ENCODE data around the gene ZNF652.

The ZNF652 gene

DNA sequence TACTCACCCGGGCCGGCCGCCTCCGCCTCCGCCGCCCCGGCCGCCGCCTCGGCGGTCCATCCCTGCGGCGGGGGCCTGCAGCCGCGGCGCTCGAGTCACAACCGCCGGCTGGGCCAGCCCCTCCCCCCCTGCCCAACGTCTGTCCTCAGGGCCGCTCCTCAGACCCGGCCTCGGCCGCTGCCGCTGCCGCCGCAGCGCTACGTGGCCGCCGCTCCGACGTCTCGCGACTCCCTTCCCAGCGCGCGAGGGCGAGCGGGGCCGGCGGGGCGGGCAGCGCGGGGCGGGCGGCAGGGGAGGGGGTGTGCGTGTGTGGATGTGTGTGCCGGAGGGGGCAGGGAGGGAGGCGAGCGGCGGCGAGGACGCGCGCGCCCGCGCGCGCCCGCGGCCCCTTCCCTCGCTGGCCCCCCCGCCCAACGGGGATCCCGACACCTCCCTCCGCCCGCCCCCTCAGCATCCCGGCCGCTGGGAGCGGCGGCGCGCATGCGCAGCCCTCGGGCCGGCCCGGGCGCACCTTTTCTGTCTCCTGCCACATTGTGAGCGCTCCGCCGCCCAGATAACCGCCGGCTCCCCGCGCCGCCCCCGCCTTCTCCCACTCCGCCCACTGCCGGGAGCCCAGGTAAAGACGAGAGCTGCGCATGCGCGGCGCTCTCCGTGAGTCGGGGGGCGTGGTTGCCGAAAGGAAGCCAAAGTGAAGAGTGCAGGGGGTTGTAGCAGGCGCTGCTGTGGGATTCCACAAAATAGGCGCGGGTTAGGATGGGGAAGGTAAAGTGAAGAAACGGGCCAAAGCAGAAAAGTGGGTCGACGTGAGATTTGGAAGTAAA, at the start of gene ZNF652:
TSS of gene ZNF652 (minus strand) at position 349 of the 821 bp plus-strand sequence. CDS start 44,525 bp downstream, outside the sequence.
- peak; percentile 89 for DNase-seq

DNA sequence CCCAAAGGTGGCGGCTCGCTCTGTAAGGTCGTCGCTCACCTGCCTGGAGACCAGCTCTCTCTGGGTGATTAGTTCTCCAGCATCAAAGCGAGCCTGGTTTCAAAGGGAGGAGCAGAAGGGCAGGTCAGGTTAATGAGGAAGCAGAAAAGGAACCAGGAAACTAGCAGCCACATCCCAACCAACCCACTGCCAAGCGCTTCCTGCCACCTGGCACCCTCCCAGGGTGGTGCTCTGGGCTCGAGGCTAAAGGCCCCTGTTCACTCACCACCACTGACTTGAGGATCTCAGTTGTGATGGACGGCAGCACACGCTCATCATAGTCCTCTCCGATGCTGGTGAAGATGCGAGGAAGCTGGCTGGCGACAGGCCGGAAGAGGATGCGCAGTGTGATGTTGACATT, 47.0 kb upstream of the ZNF652 start:
- DNase-seq, result no peak

DNA sequence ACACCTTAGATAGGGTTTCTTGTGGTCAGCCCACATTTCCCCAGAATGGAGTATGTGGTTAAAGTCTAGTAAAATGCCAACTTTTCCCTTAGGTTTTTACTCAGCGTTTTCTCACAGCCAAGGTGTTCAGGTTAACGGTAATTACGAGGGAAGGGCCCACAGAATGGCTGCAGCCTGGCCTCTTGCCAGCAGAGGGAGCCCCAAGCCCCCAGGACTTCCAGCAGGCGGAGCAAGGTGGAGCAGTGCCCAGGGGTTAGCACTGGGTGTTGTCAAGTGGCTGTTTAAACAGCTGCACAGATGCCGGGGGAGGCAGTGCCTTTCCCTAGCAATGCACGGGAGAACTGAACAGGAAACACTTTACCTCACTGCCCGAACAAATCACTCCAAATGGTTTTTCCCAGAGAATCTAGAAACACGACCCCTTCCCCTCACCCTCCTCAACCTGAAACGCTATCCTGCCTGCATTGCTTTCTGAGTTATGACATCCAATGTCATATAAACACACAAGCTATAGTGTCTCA, 46.0 kb upstream of the ZNF652 start:
- DNase-seq, result peak; percentile 46

DNA sequence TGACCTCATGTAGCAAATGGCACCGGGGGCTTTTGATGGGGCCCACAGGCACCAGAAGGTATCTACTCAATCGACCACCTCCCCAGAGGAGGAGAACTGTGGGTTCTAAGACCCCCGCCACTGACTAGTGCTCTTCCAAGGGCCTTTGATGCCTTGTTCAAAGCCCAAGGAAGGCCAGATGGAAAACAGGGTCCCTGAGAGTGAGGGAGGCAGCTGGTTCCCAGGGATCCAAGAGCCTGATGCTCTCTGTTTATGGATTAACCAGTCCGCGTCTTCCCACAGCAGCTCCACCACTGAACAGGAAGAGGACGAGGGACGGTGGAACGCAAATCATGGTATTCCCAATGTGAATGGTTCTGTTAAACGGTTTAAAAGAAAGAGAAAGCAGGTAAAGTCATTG, 45.0 kb upstream of the ZNF652 start:
- no peak for DNase-seq

DNA sequence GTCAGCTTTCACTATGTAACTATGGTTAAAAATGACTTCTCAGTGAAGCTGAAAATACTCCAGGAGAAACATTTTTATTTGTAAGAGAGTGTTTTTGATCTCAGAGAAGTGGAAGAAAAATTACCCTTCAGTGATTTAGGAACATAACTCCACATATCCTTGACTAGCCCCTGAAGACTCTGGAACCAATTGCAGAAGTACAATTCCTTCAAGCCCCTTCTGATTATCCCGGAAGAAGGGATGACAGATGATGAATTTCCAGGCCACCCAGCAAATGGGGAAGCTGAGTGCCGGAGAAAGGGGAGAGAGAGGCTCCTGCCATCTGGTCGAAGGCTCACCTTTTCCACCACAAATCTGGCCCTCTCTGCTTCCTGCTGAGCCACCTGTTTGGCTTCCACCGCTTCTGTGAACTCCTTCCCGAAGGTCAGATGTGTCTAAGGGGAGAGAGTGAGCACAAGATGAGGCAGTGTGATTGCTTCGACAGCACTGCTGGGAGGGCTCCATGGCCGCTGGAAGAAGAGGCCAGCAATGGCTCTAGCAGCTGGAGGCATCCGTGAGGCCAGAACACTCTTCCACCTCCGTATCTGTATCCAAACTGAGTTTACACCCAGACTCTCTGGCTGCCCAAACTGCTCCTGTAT, 44.5 kb upstream of the ZNF652 start:
- no peak for DNase-seq

DNA sequence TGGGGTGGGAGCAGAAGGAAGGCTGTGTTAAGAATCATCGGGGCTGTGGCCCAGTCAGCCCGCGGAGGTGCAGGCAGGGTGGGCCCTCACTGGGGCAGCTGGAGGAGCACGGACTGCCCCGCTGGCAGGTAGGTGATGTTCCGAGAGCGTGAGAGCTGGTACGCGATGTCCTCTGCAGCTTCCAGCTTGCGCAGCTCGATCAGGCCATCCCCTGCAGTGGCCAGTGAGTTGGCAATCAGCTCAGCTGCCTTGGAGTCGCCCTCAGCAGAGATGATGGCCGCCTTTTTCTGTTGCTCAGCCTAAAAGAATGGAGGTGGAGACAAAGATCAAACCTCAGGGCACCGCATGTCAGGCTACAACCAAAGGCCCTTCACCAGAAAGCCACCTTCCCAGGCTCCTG, 42.9 kb upstream of the ZNF652 start:
- DNase-seq, result no peak

DNA sequence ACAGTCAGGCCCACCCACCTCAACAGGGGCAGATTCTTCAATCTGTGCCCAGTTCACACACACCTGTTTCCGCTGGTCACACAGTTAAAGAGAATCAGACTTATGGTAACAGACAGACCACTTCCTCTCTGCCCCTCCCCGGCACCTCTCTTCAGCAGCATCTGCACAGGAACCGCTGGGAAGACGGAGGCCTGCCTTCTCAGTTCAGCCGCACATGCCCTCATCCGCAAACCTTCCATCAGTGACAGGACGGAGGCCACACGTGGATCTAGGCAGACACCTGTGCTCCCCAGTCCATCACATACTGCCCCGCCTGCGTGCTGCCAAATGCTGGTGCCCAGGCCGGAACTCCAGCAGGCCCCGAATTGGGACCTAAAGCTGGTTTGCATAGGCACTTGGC, 42.3 kb upstream of the ZNF652 start:
- no peak for DNase-seq

DNA sequence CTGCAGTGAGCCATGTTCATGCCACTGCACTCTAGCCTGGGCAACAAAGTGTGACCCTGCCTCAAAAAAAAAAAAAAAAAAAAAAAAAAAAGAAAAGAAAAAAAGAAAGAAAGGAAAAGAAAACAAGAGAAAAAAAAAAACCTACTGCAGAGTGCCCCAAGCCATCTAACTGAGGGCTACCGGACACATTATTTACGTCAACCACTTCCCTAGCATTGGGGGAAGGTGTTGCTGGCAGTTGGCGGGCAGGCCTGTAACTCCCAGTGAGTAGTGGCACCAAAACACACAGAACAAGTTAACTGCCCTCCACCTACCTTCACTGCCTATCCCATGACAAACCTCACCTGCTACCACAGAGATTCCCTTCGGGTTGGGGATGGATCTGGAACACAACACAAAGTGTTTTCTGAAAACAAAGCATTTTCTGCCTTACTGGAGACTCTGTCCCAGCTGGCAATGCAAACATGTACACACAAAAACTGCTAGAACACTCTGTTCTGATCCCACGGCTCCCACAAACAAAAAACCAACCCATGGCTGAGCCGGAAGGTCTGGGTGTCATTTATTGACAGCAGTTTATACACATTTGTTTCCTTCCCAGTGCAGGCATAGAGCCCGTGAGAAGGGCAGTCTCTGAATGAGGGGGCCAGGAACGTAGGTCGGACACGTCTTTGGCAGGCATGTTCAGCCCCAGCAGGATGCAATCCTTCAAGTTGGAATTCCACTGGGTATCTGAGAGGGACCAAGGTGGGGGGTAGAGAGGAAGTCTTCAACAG, 41.7 kb upstream of the ZNF652 start:
- DNase-seq, result no peak

DNA sequence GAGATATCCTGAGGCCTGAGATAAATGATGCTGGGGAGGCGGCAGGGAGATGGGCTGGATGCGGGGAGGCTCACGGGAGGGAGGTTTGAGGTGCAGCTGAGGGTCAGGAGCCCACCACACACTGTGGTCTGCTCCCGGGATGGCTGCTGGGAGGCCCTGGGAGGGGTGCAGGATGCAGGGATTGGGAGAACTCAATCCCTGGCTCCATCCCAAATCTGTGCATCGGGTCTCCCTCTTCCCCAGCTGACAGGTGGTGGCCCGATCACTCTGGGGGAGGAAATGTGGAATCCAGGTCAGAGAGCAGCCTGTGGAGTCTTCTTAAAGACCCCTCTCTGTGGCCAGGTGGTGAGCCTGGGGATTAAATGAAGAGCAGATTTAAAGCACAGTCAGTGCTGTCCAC, 40.7 kb upstream of the ZNF652 start:
- DNase-seq, result no peak

DNA sequence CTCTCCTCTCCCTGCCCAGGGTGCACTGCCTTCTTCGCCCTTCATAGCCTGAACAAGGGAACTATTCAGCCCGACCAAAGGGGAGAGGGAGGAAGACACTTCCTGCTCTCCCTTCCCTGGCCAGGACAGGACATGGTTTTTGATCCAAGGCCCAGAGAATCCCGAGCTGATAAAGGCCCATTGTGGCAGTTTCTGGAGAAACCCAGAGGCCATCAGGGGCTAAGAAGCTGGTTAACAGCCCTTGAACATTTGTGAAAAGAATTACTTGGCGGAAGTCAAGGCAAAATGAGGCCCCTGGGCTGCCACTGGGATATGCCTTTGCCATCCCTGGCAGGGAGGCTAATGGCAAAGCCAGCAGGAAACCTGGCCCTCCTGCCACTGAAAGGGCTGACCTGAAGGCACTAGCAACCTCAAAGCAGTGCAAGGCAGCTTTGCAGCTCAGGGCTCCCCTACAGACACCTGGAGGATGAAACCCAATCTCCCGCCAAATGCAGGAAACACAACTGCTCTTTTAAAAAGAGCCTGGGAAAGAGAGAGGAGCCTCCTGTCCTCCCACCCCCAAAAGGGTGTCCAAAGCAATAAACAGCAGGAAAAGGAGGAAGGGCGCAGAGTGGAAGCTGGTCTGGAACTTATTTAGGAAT, 40.0 kb upstream of the ZNF652 start:
- no peak for DNase-seq

DNA sequence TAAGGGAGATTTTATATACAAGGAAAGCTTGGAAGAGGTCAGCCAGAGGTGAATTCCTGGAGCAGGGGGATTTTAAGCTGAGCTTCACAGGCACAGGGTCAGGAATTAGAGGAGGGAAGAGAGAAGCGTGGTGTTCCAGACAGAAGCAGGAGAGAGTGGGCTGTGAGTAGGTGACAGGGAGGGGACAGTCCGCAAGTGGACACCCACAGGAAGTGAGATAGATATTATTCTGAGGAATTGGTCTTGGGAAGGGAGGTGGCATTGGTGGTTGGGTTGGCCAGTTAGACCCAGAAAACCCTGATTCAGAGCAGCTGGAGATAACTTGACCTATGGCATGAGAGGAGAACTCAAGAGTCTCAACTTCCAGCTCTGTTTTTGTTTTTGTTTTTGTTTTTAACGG, 37.9 kb upstream of the ZNF652 start:
- no peak for DNase-seq

DNA sequence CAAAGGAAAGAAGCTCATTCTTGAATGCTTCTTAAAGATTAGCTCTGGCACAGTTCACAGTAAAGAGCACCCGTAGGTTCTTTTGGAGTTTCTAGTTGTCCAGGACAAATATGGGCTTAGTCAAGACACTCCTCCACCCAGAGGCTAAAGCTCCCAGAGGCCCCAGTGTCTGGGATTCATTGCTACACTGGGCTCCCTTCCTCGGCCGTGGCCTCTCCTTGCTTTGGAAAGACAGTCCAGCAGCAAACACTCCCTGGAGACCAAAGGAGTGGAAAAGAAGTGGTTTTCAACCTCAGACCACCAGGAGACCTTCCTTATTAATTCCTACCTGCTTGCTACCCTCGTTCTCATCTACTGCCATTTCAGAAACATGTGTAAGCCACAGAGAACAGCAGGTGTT, 35.5 kb upstream of the ZNF652 start:
- no peak for DNase-seq

DNA sequence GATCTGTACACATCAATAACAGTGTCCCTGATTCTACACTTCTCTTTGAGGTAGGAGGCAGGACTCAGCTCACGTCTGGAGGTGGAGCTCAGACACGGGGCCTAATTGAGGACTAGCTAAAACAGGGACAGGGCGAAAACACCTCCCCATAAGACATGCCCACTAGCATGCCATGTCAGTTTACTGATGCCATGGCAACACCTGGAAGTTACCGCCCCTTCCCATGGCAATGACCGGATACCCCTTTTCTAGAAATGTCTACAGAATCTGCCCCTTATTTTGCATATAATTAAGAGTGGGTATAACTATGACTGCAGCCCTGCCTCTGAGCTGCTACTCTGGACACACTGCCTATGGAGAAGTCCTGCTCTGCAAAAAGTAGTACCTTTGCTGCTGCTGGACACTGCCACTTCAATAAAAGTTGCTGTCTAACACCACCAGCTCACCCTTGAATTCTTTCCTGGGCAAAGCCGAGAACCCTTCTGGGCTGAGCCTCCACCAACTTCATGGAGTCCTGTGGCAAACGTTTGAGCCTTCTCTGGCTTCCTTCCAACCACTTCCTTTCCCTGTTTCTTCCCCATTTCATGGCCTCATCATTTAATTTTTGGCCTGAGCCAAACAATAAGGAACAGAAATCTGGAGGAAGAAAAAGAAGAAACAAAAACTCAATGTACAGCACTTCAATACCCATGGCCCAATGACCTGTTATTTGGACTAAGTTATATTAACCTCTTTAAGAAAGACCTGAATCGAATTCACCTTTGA, 31.6 kb upstream of the ZNF652 start:
- peak; percentile 4 for DNase-seq

DNA sequence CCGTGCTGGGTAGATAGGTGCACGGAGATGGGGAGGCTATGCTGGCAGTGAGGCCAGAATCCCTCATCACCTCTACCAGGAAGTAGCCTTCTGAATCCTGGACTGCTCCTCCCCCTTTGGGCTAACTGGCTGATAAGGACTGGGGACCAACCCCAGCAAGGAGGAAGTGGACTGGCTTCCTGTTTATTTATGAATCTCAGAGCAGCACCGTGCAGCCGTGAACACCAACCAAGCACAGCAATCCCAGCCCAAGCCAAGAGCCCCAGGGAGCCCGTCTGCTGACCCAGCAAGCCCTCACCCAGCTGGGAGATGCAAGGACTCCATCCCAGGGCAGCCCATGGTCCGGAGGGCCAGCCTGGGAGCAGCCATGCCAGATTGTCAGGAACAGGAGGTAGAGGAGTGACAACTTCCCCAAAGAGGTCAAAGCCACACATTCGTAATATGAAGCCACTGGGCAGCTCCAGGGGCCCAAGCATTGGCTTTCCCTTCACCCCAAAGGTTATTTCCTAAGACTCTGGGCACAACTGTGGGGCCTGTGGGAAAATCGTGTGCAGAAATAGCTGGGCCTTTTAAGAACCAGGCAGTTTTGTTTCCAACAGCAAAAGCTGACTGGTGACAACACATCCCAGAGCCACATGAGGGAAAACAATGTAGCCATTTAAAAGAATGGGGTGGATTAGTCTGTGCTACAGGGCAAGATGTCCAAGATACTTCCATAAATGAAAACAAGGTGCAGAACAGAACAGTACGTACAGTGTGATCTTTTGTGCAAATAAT, 28.7 kb upstream of the ZNF652 start:
- DNase-seq, result no peak

DNA sequence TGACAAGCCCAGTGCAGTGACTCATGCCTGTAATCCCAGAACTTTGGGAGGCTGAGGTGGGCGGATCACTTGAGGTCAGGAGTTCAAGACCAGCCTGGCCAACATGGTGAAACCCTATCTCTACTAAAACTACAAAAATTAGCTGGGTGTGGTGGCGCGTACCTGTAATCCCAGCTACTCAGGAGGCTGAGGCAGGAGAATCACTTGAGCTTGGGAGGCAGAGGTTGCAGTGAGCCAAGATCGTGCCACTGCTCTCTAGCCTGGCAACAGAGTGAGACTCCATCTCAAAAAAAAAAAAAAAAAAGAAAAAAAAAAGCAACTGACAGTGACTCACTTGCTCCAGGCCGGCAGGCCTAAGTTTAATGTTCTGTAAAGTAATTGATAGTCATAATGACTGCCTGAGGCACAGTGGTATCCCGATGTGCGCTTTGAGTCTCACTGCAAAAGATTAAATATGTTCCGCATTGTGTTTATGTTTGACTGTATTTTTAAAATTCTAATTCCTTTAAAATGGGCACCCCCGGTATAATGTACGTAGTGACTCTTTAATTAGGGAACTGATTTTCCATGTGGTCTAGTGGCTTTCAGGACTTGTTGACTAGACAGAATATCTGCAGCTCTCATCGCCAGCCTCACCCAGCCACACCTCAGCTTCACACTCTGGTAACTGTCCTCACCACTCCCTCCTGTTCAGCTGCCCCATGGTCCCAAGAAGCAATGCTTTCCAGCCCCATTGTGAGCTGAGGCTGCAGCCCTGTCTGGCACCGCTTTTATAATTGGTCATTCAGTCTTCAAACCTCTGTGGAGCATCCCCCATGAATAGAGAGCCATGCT, 27.7 kb upstream of the ZNF652 start:
- DNase-seq, result peak; percentile 45

DNA sequence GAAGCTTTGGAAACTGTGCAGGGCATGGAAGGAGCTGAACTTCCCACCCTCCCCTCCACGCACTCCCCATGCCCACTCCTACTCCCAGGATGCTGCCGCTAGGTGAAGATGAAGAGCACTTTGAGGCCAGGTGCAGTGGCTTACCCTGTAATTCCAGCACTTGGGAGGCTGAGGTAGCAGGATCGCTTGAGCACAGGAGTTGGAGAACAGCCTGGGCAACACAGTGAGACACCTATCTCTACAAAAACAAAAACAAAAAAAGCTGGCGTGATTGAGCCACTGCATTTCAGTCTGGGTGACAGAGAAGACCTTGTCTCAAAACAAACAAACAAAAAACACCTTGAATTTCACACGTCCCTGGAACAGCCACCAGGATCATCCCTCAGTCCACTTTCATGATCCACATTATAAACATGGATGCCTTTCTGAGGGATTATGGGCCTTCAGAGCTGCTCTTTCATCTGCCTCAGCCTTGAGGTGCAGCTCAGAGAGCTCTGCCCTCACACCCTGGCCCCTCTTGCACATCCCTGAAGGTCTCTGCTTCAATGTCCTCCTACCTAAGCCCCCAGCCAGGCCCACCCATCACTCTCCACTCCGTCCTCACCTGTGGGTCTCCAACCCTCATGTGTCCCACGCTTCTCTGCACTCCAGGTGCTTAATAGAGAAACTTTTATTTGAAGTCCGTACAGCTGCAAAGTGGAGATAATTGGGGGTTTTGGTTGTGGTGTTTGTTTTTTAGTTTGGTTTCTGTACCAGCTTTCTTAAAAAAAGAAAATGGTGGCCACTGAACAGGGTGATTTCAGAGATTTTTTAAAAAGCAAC, 26.9 kb upstream of the ZNF652 start:
- peak; percentile 11 for DNase-seq

DNA sequence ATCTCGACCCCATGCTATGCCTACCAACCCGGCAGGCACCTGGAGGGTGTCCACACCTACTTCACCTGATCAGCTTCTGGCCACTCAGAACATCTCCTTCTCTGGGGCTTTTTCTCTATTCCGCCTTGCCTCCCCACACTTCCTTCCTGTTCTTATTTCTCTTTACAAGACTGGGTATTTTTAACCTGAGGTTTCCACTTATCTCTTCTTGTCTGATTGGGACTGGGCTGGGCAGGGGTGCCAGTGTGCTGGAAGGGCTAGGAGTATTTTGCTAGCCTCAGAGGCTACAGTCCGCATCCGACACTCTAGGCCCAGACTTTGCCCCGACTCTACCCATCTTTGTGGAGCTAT, 26.2 kb upstream of the ZNF652 start:
- no peak for DNase-seq

DNA sequence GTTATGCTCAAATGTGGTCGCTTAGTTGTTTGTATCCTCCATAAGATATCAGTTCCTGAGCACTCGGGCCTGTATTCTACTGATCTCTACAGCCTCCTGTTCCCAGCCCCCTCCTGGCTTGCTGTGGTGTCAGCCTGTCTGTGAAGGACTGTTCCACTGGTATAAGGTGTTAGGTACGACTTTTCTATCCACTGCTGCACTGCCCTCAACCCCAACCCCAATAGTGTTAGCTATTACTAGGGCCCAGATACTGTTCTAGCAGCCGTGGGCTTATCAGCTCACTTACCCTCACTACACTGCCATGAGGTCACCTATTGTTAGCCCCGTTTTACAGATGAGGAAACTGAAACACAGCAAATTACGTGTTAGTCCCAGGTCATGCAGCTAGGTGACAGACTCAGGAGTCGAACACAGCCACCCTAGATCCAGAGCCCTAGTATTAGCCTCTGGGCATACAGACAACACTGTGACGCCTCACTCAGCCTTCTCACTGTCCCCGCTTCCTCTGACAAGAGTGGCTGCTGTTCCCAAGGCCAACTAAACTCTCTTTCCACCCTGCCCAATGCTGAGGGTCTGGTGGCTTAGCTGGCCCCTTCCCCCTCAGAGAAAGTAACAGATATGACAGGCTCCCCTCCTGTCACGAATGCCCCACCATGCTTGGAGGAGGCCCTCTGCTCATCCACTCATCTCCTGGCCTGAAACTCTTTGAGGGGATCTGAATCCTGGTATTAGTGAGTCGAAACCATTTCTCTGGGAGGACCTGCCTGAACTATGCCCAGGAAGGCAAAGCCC, 25.6 kb upstream of the ZNF652 start:
- DNase-seq, result no peak

DNA sequence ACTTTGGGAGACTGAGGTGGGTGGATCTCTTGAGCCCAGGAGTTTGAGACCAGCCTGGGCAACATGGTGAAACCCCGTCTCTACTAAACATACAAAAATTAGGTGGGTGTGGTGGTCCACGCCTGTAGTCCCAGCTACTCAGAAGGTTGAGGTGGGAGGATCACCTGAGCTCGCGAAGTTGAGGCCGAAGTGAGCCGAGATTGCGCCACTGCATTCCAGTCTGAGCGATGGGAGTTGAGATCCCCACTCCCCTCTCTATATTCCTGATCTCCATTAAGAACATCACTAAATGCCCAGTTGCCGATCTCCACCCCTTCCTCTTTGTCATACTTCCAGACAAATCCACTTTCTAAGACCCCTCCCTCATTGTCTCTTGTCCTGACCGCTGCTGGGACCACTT, 24.3 kb upstream of the ZNF652 start:
- DNase-seq, result no peak

Data from fibroblast of skin of right biceps (primary cell).